Natural killer cell (primary cell): ENCODE results near the gene PYURF. TPM values are rescaled to one million over a fixed set of nuclear protein-coding genes. Genes with fewer than 3 reads are reported as not detected.

Experiments
- ATAC-seq, 3 donors: fragments of 150-1000 bp in 2 of 3; fragments of 200-7000 bp in 1 of 3; cut with Tn5 transposase; 1 replicate in 1 of 3; 2 replicates in 2 of 3; pipeline ENCODE4 v1.10.0; 2021; ENCODE audit warnings: mild to moderate bottlenecking in 2 of 3, moderate library complexity in 2 of 3
- DNase-seq, 2 donors: peaks; one replicate each; pipeline versions ENCODE4 v3.0.0 to v3.0.0-alpha.2; 2013 to 2021; ENCODE audit warnings: mixed read lengths in 1 of 2
- H3K27ac ChIP-seq: one replicate; pipeline ENCODE4 v1.5.1; 2013; ENCODE audit warnings: mild to moderate bottlenecking, low read length
- H3K27me3 ChIP-seq: one replicate; pipeline ENCODE4 v1.6.1; 2013; ENCODE audit warnings: low read length; ENCODE audit not compliant: control insufficient read depth, insufficient read depth
- H3K36me3 ChIP-seq: one replicate; pipeline ENCODE4 v1.6.1; 2013; ENCODE audit warnings: low read length; ENCODE audit not compliant: control insufficient read depth, insufficient read depth
- H3K4me1 ChIP-seq: one replicate; pipeline ENCODE4 v1.6.1; 2013; ENCODE audit warnings: low read length; ENCODE audit not compliant: control insufficient read depth, insufficient read depth
- H3K4me3 ChIP-seq: one replicate; pipeline ENCODE4 v1.5.1; 2013; ENCODE audit warnings: low read length
- H3K9me3 ChIP-seq: one replicate; pipeline ENCODE4 v1.6.1; 2013; ENCODE audit warnings: low read length; ENCODE audit not compliant: control insufficient read depth, insufficient read depth
- H3K27ac Mint-ChIP-seq, 2 donors: one replicate each; pipeline ENCODE4 v1.8.0; 2022; ENCODE audit warnings: mild to moderate bottlenecking in 2 of 2, mixed read lengths in 2 of 2, moderate library complexity in 1 of 2
- H3K27me3 Mint-ChIP-seq, 2 donors: one replicate each; pipeline ENCODE4 v1.8.0; 2022; ENCODE audit warnings: low read depth in 2 of 2, mixed read lengths in 2 of 2
- H3K36me3 Mint-ChIP-seq: one replicate; pipeline ENCODE4 v1.8.0; 2022; ENCODE audit warnings: mixed read lengths
- H3K4me1 Mint-ChIP-seq, 2 donors: one replicate each; pipeline ENCODE4 v1.8.0; 2022; ENCODE audit warnings: mixed read lengths in 2 of 2
- H3K4me3 Mint-ChIP-seq: one replicate; pipeline ENCODE4 v1.8.0; 2022; ENCODE audit warnings: mild to moderate bottlenecking, moderate library complexity, mixed read lengths
- H3K9me3 Mint-ChIP-seq, 2 donors: one replicate each; pipeline ENCODE4 v1.8.0; 2022; ENCODE audit warnings: mixed read lengths in 2 of 2
- CTCF ChIP-seq: fragments of 200-600 bp; IDR thresholded peaks from one replicate; pipeline ENCODE4 v1.8.0; 2022; ENCODE audit warnings: antibody characterized with exemption
- WGBS: methylation state at CpG from one replicate; pipeline ENCODE4 v1.1.7; 2013; ENCODE audit warnings: missing lambda C conversion rate; ENCODE audit not compliant: insufficient coverage; 5-methylcytosine and 5-hydroxymethylcytosine counted together
- intact Hi-C: fragments of 100-400 bp; cut with micrococcal nuclease; formaldehyde crosslinking; loops from one replicate; pipeline ENCODE4 v1.14.2; 2022
- total RNA-seq, 4 donors: library from RNA; stranded (reverse); fragments of 120-200 nt in 1 of 4; gene quantifications; one replicate each; pipeline versions ENCODE4 v1.2.3 to v1.2.4, GENCODE V29; 2013 to 2022

The PYURF gene
- 10 to 100 TPM; 33.4 to 37.6 (median 35.5) TPM for total RNA-seq
- 74.4 TPM for total RNA-seq (2013)

GRCh38 chr4:88523325-88524129 lies at the start of gene PYURF:
Gene PYURF, minus strand, starts transcription at chr4:88523776. Its CDS starts 76 bp downstream, at chr4:88523700.
- Mint-ChIP-seq H3K4me3 (peak within 1 kb of the TSS; percentile 100), H3K27me3 (no peaks in the 10 kb centered on the region), H3K27ac (peak within 1 kb of the TSS; percentile 87 to 90), H3K9me3 (no peaks in the 10 kb centered on the region), H3K4me1 (peaks cover 26 to 28% of the 10 kb centered on the region in 2 donors), H3K36me3 (no peaks in the 10 kb centered on the region)
- no peaks in the 10 kb centered on the region for H3K9me3 ChIP-seq
- WGBS: under 1% methylated on average over 66 of the region's 68 CpGs
- ATAC-seq (peak; percentile 80 to 83 (median 83)), DNase-seq (peak; percentile 62 to 83)
- H3K36me3 ChIP-seq: peaks cover 5% of the 10 kb centered on the region
- H3K4me3 ChIP-seq: peak within 1 kb of the TSS; percentile 84
- H3K27ac ChIP-seq: peak within 1 kb of the TSS; percentile 59
- TF ChIP-seq CTCF: no peak
- intact Hi-C loops: no loop called here
- no peaks in the 10 kb centered on the region for H3K27me3 ChIP-seq
- peaks cover 17% of the 10 kb centered on the region for H3K4me1 ChIP-seq

- no peaks in the 10 kb centered on the region for H3K4me1 Mint-ChIP-seq
These were observed 46.4 kb upstream of the PYURF start for GRCh38 chr4:88570001-88570400.

GRCh38 chr4:88567591-88567990 lies 44.0 kb upstream of the PYURF start:
- no peak overlapping the region for H3K4me3 ChIP-seq
- H3K4me1 ChIP-seq: no peaks in the 10 kb centered on the region
- H3K36me3 ChIP-seq: no peaks in the 10 kb centered on the region
- no peaks in the 10 kb centered on the region for H3K27me3 ChIP-seq
- Mint-ChIP-seq H3K36me3 (no peaks in the 10 kb centered on the region), H3K27ac (no peak overlapping the region), H3K27me3 (peaks cover 18 to 44% of the 10 kb centered on the region in 2 donors), H3K4me3 (no peak overlapping the region), H3K9me3 (no peaks in the 10 kb centered on the region), H3K4me1 (no peaks in the 10 kb centered on the region)
- H3K27ac ChIP-seq: no peak overlapping the region
- intact Hi-C loops: no loop called here
- ATAC-seq: no peak
- H3K9me3 ChIP-seq: no peaks in the 10 kb centered on the region
- no CpG with 5 or more reads among the region's 1 CpG for WGBS
- no peak for DNase-seq
- no peak for TF ChIP-seq CTCF

More at GRCh38 chr4:88570001-88570400, 46.4 kb upstream of the PYURF start:
- H3K36me3 Mint-ChIP-seq: no peaks in the 10 kb centered on the region
- H3K27ac ChIP-seq: no peak overlapping the region
- no peak overlapping the region for H3K4me3 Mint-ChIP-seq
- H3K4me1 ChIP-seq: no peaks in the 10 kb centered on the region
- intact Hi-C loops: no loop called here
- no peak for DNase-seq
- peaks cover 15 to 36% of the 10 kb centered on the region in 2 donors for H3K27me3 Mint-ChIP-seq
- H3K27me3 ChIP-seq: no peaks in the 10 kb centered on the region
- no peaks in the 10 kb centered on the region for H3K9me3 ChIP-seq
- H3K36me3 ChIP-seq: no peaks in the 10 kb centered on the region
- H3K9me3 Mint-ChIP-seq: no peaks in the 10 kb centered on the region
- no peak for ATAC-seq
- no peak for TF ChIP-seq CTCF
- H3K4me3 ChIP-seq: no peak overlapping the region
- H3K27ac Mint-ChIP-seq: no peak overlapping the region
